ENCODE results near the gene MIB1.

The MIB1 gene

GRCh38 chr18:21704603-21705364 is 35.8 kb upstream of the MIB1 start, which contains the start of gene ABHD3 (continued):
- peak; percentile 58; the same call in 1 of the 2 replicates for TF ChIP-seq PATZ1 (tag by site-specific recombination; IDR thresholded peaks at IDR 0.05)
- TF ChIP-seq SCRT2 (tag by site-specific recombination; IDR thresholded peaks at IDR 0.05), result no peak
- peak; percentile 66 for TF ChIP-seq KLF1 (tag by site-specific recombination; IDR thresholded peaks at IDR 0.05)
- TF ChIP-seq ZNF416 (tag by site-specific recombination; IDR thresholded peaks at IDR 0.05), result no peak
- no peak for TF ChIP-seq ZBTB44 (tag by site-specific recombination; IDR thresholded peaks at IDR 0.05)
- no peak for TF ChIP-seq ZNF530 (tag by site-specific recombination; IDR thresholded peaks at IDR 0.05; ENCODE audit: low read depth)
- no peak for TF ChIP-seq REST (tag by site-specific recombination; IDR thresholded peaks at IDR 0.05)
- no peak for TF ChIP-seq ZNF707 (tag by site-specific recombination; IDR thresholded peaks at IDR 0.05)
- peak; percentile 42; the same call in 1 of the 2 replicates for TF ChIP-seq ZBTB6 (tag by site-specific recombination; IDR thresholded peaks at IDR 0.05)
- TF ChIP-seq ZBTB8A (tag by site-specific recombination; IDR thresholded peaks at IDR 0.05), result peak; percentile 73
- TF ChIP-seq ZBTB49 (tag by site-specific recombination; IDR thresholded peaks at IDR 0.05; ENCODE audit: low read depth), result no peak
- no peak for TF ChIP-seq ZNF433 (tag by site-specific recombination; IDR thresholded peaks at IDR 0.05; ENCODE audit: low read depth)
- TF ChIP-seq ZNF169 (tag by site-specific recombination; IDR thresholded peaks at IDR 0.05), result no peak
- no peak for TF ChIP-seq ZNF596 (tag by site-specific recombination; IDR thresholded peaks at IDR 0.05)
- TF ChIP-seq PRDM1 (tag by site-specific recombination; IDR thresholded peaks at IDR 0.05), result no peak
- no peak for TF ChIP-seq BCL11A (tag by site-specific recombination; IDR thresholded peaks at IDR 0.05; ENCODE audit: low read depth)
- TF ChIP-seq TSHZ1 (tag by site-specific recombination; IDR thresholded peaks at IDR 0.05; ENCODE audit: borderline replicate concordance), result no peak
- TF ChIP-seq ZNF624 (tag by site-specific recombination; IDR thresholded peaks at IDR 0.05), result no peak
- no peak for TF ChIP-seq ZNF157 (tag by site-specific recombination; IDR thresholded peaks at IDR 0.05)
- no peak for TF ChIP-seq ZNF426 (tag by site-specific recombination; IDR thresholded peaks at IDR 0.05)
- no peak for TF ChIP-seq ZNF404 (tag by site-specific recombination; IDR thresholded peaks at IDR 0.05)
- TF ChIP-seq ZNF580 (tag by site-specific recombination; IDR thresholded peaks at IDR 0.05), result no peak
- no peak for TF ChIP-seq ZNF660 (tag by site-specific recombination; IDR thresholded peaks at IDR 0.05)
- TF ChIP-seq ZNF214 (tag by site-specific recombination; IDR thresholded peaks at IDR 0.05; ENCODE audit: borderline replicate concordance), result no peak
- peak; percentile 100 for TF ChIP-seq ZNF140 (tag by site-specific recombination; IDR thresholded peaks at IDR 0.05)

Measured in HEK293 (cell line).